Forelimb muscle (tissue), 1 donor: ENCODE measurements around the gene TMEM86B. TPM values are rescaled to one million over a fixed set of nuclear protein-coding genes. Genes with fewer than 3 reads are reported as not detected.

ENCODE experiments used
- DNase-seq: peaks from one replicate; pipeline ENCODE4 v3.0.0-alpha.2; 2013; ENCODE audit warnings: low read depth
- polyA plus RNA-seq: library from polyadenylated mRNA; unstranded; fragments of 120-200 nt; gene quantifications from one replicate; pipeline ENCODE4 v1.2.1, GENCODE V29; 2013; ENCODE audit not compliant: insufficient read length

The TMEM86B gene
- polyA plus RNA-seq, 1 donor = 2.8 TPM

- DNase-seq = no peak
Measured at GRCh38 chr19:55257461-55258420, 29.2 kb upstream of the TMEM86B start.

GRCh38 chr19:55256562-55257460 is 28.2 kb upstream of the TMEM86B start:
- DNase-seq = no peak

GRCh38 chr19:55255618-55256423 is 27.3 kb upstream of the TMEM86B start:
- no peak for DNase-seq

GRCh38 chr19:55254625-55254977 is 26.0 kb upstream of the TMEM86B start:
- no peak for DNase-seq

GRCh38 chr19:55253842-55254624 is 25.5 kb upstream of the TMEM86B start:
- no peak for DNase-seq

- no peak for DNase-seq
Measured at GRCh38 chr19:55252760-55253663, 24.4 kb upstream of the TMEM86B start.

- DNase-seq = no peak
Measured at GRCh38 chr19:55251341-55252081, 22.9 kb upstream of the TMEM86B start.

GRCh38 chr19:55250262-55251036 is 21.9 kb upstream of the TMEM86B start:
- DNase-seq = no peak

- no peak for DNase-seq
Measured at GRCh38 chr19:55249841-55250240, 21.3 kb upstream of the TMEM86B start.

GRCh38 chr19:55248704-55249103 is 20.1 kb upstream of the TMEM86B start:
- DNase-seq = no peak

- no peak for DNase-seq
Measured at GRCh38 chr19:55248166-55248675, 19.7 kb upstream of the TMEM86B start.

GRCh38 chr19:55247621-55248099 is 19.1 kb upstream of the TMEM86B start:
- DNase-seq = no peak

- DNase-seq = no peak
Measured at GRCh38 chr19:55246462-55247451, 18.2 kb upstream of the TMEM86B start.

- DNase-seq = no peak
Measured at GRCh38 chr19:55245236-55245904, 16.8 kb upstream of the TMEM86B start.

GRCh38 chr19:55244004-55244680 is 15.6 kb upstream of the TMEM86B start:
- no peak for DNase-seq
